Measurements from ENCODE around the gene AIP. TPM values are rescaled to one million over a fixed set of nuclear protein-coding genes. Genes with fewer than 3 reads are reported as not detected.

The AIP gene
- total and polyA plus RNA-seq, 2 donors from 2014 or later = 61.5 to 135 TPM

DNA sequence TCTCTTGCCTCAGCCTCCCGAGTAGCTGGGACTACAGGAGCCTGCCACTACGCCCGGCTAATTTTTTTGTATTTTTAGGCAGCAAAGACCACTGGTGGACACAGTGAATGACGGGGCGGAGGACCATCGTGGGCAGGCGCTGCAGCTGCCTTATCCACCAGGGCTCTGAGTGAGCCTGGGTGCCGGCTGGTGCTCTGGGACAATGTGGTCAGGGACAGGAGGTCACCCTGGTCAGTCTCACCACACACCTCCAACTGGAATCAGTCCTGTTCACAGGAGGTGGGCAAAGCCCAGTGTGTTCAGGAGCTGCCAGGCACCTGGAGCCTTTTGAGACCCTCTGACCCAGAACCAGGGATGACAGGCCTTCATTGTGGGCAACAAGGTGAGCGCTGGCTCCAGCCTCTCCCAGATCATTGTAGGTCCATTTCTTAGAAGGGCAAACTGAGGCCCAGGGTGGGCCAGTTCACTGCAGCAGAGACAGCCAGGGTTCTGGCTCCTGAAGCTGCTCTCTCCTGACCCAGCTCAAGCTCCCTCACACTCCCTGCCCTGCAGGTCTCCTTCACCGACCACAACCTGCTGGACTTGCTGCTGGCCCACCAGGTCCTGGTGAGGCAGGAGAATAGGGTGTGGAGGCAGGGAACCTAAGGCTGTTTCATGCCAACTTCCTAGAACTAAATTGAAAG, 56.1 kb downstream of the AIP start:
- DNase-seq = no peak
- Histone ChIP-seq H3K27ac (ENCODE audit: low read depth in 2 of 2, low read length in 2 of 2) (no peak overlapping the region), H3K36me3 (ENCODE audit: control insufficient read depth in 2 of 3, insufficient read depth in 3 of 3, low read length in 3 of 3) (no peaks in the 10 kb centered on the region), H3K27me3 (ENCODE audit: control insufficient read depth, insufficient read depth, low read length) (no peaks in the 10 kb centered on the region), H3K9ac (ENCODE audit: low read length in 3 of 3) (no peak overlapping the region), H3K4me3 (ENCODE audit: low read length in 3 of 3) (no peak overlapping the region), H3K9me3 (ENCODE audit: control insufficient read depth in 2 of 3, insufficient read depth in 1 of 3, low read length in 3 of 3) (no peaks in the 10 kb centered on the region), H3K4me1 (ENCODE audit: control insufficient read depth in 2 of 3, insufficient read depth in 2 of 3, low read depth in 1 of 3, low read length in 3 of 3) (peaks cover 0 to 4% (median 3%) of the 10 kb centered on the region in 3 donors)
- intact Hi-C loops (cut with DNase I) = no loop called here
- FAIRE-seq = no peak
- TF ChIP-seq, protein P1, sequence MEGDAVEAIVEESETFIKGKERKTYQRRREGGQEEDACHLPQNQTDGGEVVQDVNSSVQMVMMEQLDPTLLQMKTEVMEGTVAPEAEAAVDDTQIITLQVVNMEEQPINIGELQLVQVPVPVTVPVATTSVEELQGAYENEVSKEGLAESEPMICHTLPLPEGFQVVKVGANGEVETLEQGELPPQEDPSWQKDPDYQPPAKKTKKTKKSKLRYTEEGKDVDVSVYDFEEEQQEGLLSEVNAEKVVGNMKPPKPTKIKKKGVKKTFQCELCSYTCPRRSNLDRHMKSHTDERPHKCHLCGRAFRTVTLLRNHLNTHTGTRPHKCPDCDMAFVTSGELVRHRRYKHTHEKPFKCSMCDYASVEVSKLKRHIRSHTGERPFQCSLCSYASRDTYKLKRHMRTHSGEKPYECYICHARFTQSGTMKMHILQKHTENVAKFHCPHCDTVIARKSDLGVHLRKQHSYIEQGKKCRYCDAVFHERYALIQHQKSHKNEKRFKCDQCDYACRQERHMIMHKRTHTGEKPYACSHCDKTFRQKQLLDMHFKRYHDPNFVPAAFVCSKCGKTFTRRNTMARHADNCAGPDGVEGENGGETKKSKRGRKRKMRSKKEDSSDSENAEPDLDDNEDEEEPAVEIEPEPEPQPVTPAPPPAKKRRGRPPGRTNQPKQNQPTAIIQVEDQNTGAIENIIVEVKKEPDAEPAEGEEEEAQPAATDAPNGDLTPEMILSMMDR (IDR thresholded peaks at IDR 0.05; ENCODE audit: borderline replicate concordance, extremely low read depth, insufficient read depth) = no peak

GRCh38 chr11:67539550-67539949, 56.7 kb downstream of the AIP start:
- Histone ChIP-seq H3K4me3 (ENCODE audit: low read length in 3 of 3) (no peak overlapping the region), H3K27ac (ENCODE audit: low read depth in 2 of 2, low read length in 2 of 2) (no peak overlapping the region), H3K9ac (ENCODE audit: low read length in 3 of 3) (no peak overlapping the region), H3K4me1 (ENCODE audit: control insufficient read depth in 2 of 3, insufficient read depth in 2 of 3, low read depth in 1 of 3, low read length in 3 of 3) (peaks cover 0 to 8% (median 4%) of the 10 kb centered on the region in 3 donors), H3K9me3 (ENCODE audit: control insufficient read depth in 2 of 3, insufficient read depth in 1 of 3, low read length in 3 of 3) (no peaks in the 10 kb centered on the region), H3K27me3 (ENCODE audit: control insufficient read depth, insufficient read depth, low read length) (no peaks in the 10 kb centered on the region), H3K36me3 (ENCODE audit: control insufficient read depth in 2 of 3, insufficient read depth in 3 of 3, low read length in 3 of 3) (no peaks in the 10 kb centered on the region)
- intact Hi-C loops (cut with DNase I) = no loop called here
- FAIRE-seq (no peak), DNase-seq (no peak)
- TF ChIP-seq, protein P1 (IDR thresholded peaks at IDR 0.05; ENCODE audit: borderline replicate concordance, extremely low read depth, insufficient read depth) = no peak

Small RNAs within 50 kb of the gene (microRNA-seq; reads per million reads assigned to microRNA genes)
- not detected for gene MIR6752

Other genes starting within 250 kb of the AIP start
- 80.8 TPM for gene GRK2, start 216.6 kb upstream of the AIP start, total RNA-seq
- 28.2 TPM for gene GRK2, start 216.6 kb upstream of the AIP start, polyA plus RNA-seq (ENCODE audit: insufficient read depth, low read depth, low replicate concordance)
- 68.3 TPM for gene ANKRD13D, start 193.7 kb upstream of the AIP start, total RNA-seq
- gene ANKRD13D, start 193.7 kb upstream of the AIP start, polyA plus RNA-seq (ENCODE audit: insufficient read depth, low read depth, low replicate concordance) = 21.9 TPM
- gene SSH3, start 179.5 kb upstream of the AIP start, total RNA-seq = 68.9 TPM
- gene SSH3, start 179.5 kb upstream of the AIP start, polyA plus RNA-seq (ENCODE audit: insufficient read depth, low read depth, low replicate concordance) = 25.0 TPM
- gene POLD4, start 129.5 kb upstream of the AIP start, total RNA-seq = 54.4 TPM
- 174 TPM for gene POLD4, start 129.5 kb upstream of the AIP start, polyA plus RNA-seq (ENCODE audit: insufficient read depth, low read depth, low replicate concordance)
- gene CLCF1, start 109.4 kb upstream of the AIP start, total RNA-seq = 15.8 TPM
- gene CLCF1, start 109.4 kb upstream of the AIP start, polyA plus RNA-seq (ENCODE audit: insufficient read depth, low read depth, low replicate concordance) = 5.7 TPM
- 17.8 TPM for gene RAD9A, start 91.0 kb upstream of the AIP start, total RNA-seq
- 16.4 TPM for gene RAD9A, start 91.0 kb upstream of the AIP start, polyA plus RNA-seq (ENCODE audit: insufficient read depth, low read depth, low replicate concordance)
- 155 TPM for gene PPP1CA, start 81.2 kb upstream of the AIP start, total RNA-seq
- 210 TPM for gene PPP1CA, start 81.2 kb upstream of the AIP start, polyA plus RNA-seq (ENCODE audit: insufficient read depth, low read depth, low replicate concordance)
- 13.9 TPM for gene TBC1D10C, start 78.9 kb upstream of the AIP start, total RNA-seq
- 1.7 TPM for gene TBC1D10C, start 78.9 kb upstream of the AIP start, polyA plus RNA-seq (ENCODE audit: insufficient read depth, low read depth, low replicate concordance)
- 1.7 TPM for gene CARNS1, start 67.3 kb upstream of the AIP start, total RNA-seq
- 0.80 TPM for gene CARNS1, start 67.3 kb upstream of the AIP start, polyA plus RNA-seq (ENCODE audit: insufficient read depth, low read depth, low replicate concordance)
- gene RPS6KB2, start 54.5 kb upstream of the AIP start, total RNA-seq = 41.3 TPM
- 45.4 TPM for gene RPS6KB2, start 54.5 kb upstream of the AIP start, polyA plus RNA-seq (ENCODE audit: insufficient read depth, low read depth, low replicate concordance)
- 20.3 TPM for gene PTPRCAP, start 45.3 kb upstream of the AIP start, total RNA-seq
- 4.7 TPM for gene PTPRCAP, start 45.3 kb upstream of the AIP start, polyA plus RNA-seq (ENCODE audit: insufficient read depth, low read depth, low replicate concordance)
- gene CORO1B, start 39.5 kb upstream of the AIP start, total RNA-seq = 121 TPM
- 67.2 TPM for gene CORO1B, start 39.5 kb upstream of the AIP start, polyA plus RNA-seq (ENCODE audit: insufficient read depth, low read depth, low replicate concordance)
- not detected for gene GPR152, start 30.3 kb upstream of the AIP start, total RNA-seq
- gene GPR152, start 30.3 kb upstream of the AIP start, polyA plus RNA-seq (ENCODE audit: insufficient read depth, low read depth, low replicate concordance) = not detected
- 3.1 TPM for gene CABP4, start 27.7 kb upstream of the AIP start, total RNA-seq
- gene CABP4, start 27.7 kb upstream of the AIP start, polyA plus RNA-seq (ENCODE audit: insufficient read depth, low read depth, low replicate concordance) = 0.49 TPM
- 65.5 TPM for gene TMEM134, start 13.8 kb upstream of the AIP start, total RNA-seq
- 127 TPM for gene TMEM134, start 13.8 kb upstream of the AIP start, polyA plus RNA-seq (ENCODE audit: insufficient read depth, low read depth, low replicate concordance)
- gene PITPNM1, start 22.3 kb downstream of the AIP start, total RNA-seq = 74.7 TPM
- 19.3 TPM for gene PITPNM1, start 22.3 kb downstream of the AIP start, polyA plus RNA-seq (ENCODE audit: insufficient read depth, low read depth, low replicate concordance)
- gene CDK2AP2, start 25.1 kb downstream of the AIP start, total RNA-seq = 98.4 TPM
- 188 TPM for gene CDK2AP2, start 25.1 kb downstream of the AIP start, polyA plus RNA-seq (ENCODE audit: insufficient read depth, low read depth, low replicate concordance)
- not detected for gene CABP2, start 40.4 kb downstream of the AIP start, total RNA-seq
- not detected for gene CABP2, start 40.4 kb downstream of the AIP start, polyA plus RNA-seq (ENCODE audit: insufficient read depth, low read depth, low replicate concordance)
- 800 TPM for gene GSTP1, start 100.8 kb downstream of the AIP start, total RNA-seq
- gene GSTP1, start 100.8 kb downstream of the AIP start, polyA plus RNA-seq (ENCODE audit: insufficient read depth, low read depth, low replicate concordance) = 1,687 TPM
- gene NDUFV1, start 123.9 kb downstream of the AIP start, total RNA-seq = 191 TPM
- gene NDUFV1, start 123.9 kb downstream of the AIP start, polyA plus RNA-seq (ENCODE audit: insufficient read depth, low read depth, low replicate concordance) = 395 TPM
- 11.9 TPM for gene NUDT8, start 146.9 kb downstream of the AIP start, total RNA-seq
- 57.0 TPM for gene NUDT8, start 146.9 kb downstream of the AIP start, polyA plus RNA-seq (ENCODE audit: insufficient read depth, low read depth, low replicate concordance)
- gene TBX10, start 156.7 kb downstream of the AIP start, total RNA-seq = not detected
- gene TBX10, start 156.7 kb downstream of the AIP start, polyA plus RNA-seq (ENCODE audit: insufficient read depth, low read depth, low replicate concordance) = not detected
- gene ACY3, start 167.7 kb downstream of the AIP start, total RNA-seq = 7.7 TPM
- 111 TPM for gene ACY3, start 167.7 kb downstream of the AIP start, polyA plus RNA-seq (ENCODE audit: insufficient read depth, low read depth, low replicate concordance)
- 1.6 TPM for gene ALDH3B2, start 191.6 kb downstream of the AIP start, total RNA-seq
- 2.1 TPM for gene ALDH3B2, start 191.6 kb downstream of the AIP start, polyA plus RNA-seq (ENCODE audit: insufficient read depth, low read depth, low replicate concordance)

Data from kidney (tissue), 14 donors.